Activated CD4-positive, alpha-beta memory T cell treated with anti-CD3 and anti-CD28 coated beads for 36 hours (primary cell): Measurements from ENCODE around the gene SRRM4. TPM values are rescaled to one million over a fixed set of nuclear protein-coding genes. Genes with fewer than 3 reads are reported as not detected.
"Not testable (repeated sequence)": the region's sequence is repeated elsewhere in the genome, so short reads cannot be mapped to it uniquely, and the experiment has no call there.

Source experiments
- CTCF ChIA-PET: fragments of 350-600 bp; sonication (Branson Sonifier 250); formaldehyde crosslinking; loops from one replicate; lab custom pipeline; 2021; ENCODE audit warnings: antibody characterized with exemption, inconsistent platforms; lab: Charles Lee
- POLR2A ChIA-PET: fragments of 350-600 bp; sonication (Branson Sonifier 250); formaldehyde crosslinking; loops from one replicate; lab custom pipeline; 2021; ENCODE audit warnings: antibody characterized with exemption; lab: Charles Lee
- DNase-seq: peaks from one replicate; pipeline ENCODE4 v3.0.0-alpha.2; 2020
- H3K27ac Mint-ChIP-seq: one replicate; pipeline ENCODE4 v1.8.0; 2021; ENCODE audit warnings: mixed read lengths
- H3K27me3 Mint-ChIP-seq: one replicate; pipeline ENCODE4 v1.8.0; 2021; ENCODE audit warnings: mixed read lengths
- H3K36me3 Mint-ChIP-seq: one replicate; pipeline ENCODE4 v1.8.0; 2021; ENCODE audit warnings: mixed read lengths
- H3K4me1 Mint-ChIP-seq: one replicate; pipeline ENCODE4 v1.8.0; 2021; ENCODE audit warnings: low read depth, mixed read lengths
- H3K4me3 Mint-ChIP-seq: one replicate; pipeline ENCODE4 v1.8.0; 2021; ENCODE audit warnings: mild to moderate bottlenecking, mixed read lengths
- H3K9me3 Mint-ChIP-seq: one replicate; pipeline ENCODE4 v1.8.0; 2021; ENCODE audit warnings: mixed read lengths
- intact Hi-C: fragments of 100-400 bp; cut with micrococcal nuclease; formaldehyde crosslinking; loops from one replicate; pipeline ENCODE4 v1.15.1; 2023
- total RNA-seq, 2 experiments: library from RNA; stranded (reverse); gene quantifications; one replicate each; pipeline ENCODE4 v1.2.3, GENCODE V29; 2021

Gene SRRM4
- total RNA-seq, 2 experiments from 2014 or later = not detected

DNA sequence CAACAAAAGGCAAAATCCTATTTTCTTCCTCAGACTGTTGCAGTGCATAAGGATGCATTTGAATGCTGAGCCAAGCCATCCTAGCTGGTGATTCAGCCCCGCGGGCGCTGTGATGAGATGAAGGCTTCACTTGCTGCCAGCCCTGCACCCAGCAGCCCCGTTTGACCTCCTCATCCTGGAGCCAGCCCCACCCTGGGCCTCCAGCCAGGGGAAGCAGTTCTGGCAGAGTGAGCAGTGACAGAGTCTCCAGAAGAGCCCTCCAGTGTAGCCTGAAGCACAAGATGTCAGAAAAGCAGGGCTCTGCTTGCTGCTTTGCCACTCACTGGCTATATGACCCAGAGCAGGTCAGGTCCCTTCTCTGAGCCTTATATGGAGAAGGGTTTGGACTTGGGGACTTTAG lies 101.2 kb downstream of the SRRM4 start:
- ChIA-PET CTCF (no interaction called here), POLR2A (no interaction called here)
- no peaks in the 10 kb centered on the region for H3K36me3 Mint-ChIP-seq
- DNase-seq = no peak
- no peaks in the 10 kb centered on the region for H3K4me1 Mint-ChIP-seq
- H3K27ac Mint-ChIP-seq = no peak overlapping the region
- no peak overlapping the region for H3K4me3 Mint-ChIP-seq
- intact Hi-C loops = no loop called here
- H3K27me3 Mint-ChIP-seq = no peaks in the 10 kb centered on the region
- H3K9me3 Mint-ChIP-seq = no peaks in the 10 kb centered on the region

DNA sequence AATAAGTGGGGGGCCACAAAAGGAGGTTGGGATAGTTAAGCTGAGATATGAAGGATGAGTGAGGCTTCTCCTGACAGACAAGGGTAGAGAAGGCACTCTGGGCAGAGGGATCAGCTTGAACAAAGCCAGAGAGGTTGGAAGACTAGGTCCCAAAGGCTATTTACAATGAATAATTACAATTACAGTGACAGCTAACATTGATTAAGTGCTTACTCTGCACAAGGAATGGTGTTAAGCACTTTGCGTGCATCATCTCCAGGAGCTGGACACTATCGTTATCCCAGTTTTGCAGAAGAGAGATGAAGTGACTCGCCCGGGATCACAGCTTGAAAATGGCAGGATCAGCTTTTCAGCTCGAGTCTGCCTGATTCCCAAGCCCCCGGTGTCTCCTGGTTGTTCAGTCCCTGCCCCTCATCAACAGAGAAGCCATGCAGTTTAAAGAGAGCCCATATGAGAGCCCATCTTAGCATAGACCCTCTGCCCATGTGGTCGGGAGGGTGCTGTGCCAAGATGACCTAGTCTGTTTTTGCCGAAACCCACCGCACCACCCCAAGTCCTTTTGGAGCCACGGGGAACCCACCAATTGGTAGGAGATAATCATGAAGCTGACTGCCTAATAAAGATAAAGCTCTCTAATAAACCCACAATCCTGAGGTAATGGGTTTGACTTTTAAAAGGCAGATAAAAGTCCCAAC lies 107.5 kb downstream of the SRRM4 start:
- CTCF ChIA-PET = no interaction called here
- POLR2A ChIA-PET = no interaction called here
- Mint-ChIP-seq H3K4me3 (no peak overlapping the region), H3K9me3 (no peaks in the 10 kb centered on the region), H3K27me3 (no peaks in the 10 kb centered on the region), H3K4me1 (no peaks in the 10 kb centered on the region), H3K36me3 (no peaks in the 10 kb centered on the region), H3K27ac (no peak overlapping the region)
- no peak for DNase-seq
- intact Hi-C loops = no loop called here

DNA sequence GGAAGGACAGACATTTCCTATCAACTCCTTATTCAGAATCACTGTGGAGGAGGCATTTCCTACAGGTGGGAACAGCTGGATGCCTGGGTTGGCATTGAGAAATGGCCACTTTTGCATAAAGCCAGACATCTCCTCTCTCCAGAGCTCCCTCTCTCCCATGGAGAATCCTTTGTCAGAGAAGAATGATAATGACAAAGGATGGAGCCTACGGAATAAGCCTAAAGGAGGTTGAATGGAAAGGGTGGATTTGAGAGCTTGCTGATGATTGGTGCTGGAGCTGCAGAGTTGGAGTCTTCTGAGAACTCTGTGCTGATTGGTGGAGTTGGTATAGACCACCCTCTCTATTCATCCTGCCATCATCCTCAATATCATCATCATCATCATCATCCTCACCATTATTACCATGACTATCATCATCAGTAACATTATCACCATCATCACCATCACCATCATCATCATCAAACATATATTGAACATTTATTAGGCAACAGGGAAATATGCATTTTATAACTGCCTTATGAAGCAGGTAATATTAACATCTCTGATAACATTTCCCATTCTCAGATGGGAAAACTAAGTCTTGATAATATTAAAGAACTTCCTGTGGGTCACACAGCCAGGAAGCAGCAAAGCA lies 108.2 kb downstream of the SRRM4 start:
- DNase-seq = no peak
- H3K4me1 Mint-ChIP-seq = no peaks in the 10 kb centered on the region
- no peak overlapping the region for H3K27ac Mint-ChIP-seq
- no peaks in the 10 kb centered on the region for H3K9me3 Mint-ChIP-seq
- ChIA-PET CTCF (no interaction called here), POLR2A (no interaction called here)
- intact Hi-C loops = no loop called here
- H3K27me3 Mint-ChIP-seq = no peaks in the 10 kb centered on the region
- H3K36me3 Mint-ChIP-seq = no peaks in the 10 kb centered on the region
- H3K4me3 Mint-ChIP-seq = no peak overlapping the region

DNA sequence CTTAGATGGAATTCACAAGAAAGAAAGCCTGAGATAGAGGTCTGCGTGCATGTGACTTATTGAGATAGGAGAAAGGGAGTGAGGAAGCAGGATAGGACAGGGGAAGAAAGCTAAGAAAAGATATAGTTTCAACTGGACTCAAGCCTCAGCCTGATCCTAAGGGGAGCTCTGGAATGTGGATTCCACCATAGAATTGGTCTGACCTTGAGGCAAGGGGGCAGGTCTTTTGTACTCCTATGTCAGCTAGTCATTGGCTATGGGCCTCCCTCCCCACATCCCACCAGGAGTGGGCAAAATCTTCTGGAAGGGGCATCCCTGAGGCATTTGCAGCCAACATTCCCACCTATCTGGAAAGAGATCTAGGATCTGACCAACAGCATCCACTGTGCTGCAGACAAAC lies 108.9 kb downstream of the SRRM4 start:
- Mint-ChIP-seq H3K27me3 (no peaks in the 10 kb centered on the region), H3K27ac (no peak overlapping the region), H3K36me3 (no peaks in the 10 kb centered on the region), H3K4me3 (no peak overlapping the region), H3K9me3 (no peaks in the 10 kb centered on the region), H3K4me1 (no peaks in the 10 kb centered on the region)
- POLR2A ChIA-PET = no interaction called here
- intact Hi-C loops = no loop called here
- CTCF ChIA-PET = no interaction called here
- no peak for DNase-seq

DNA sequence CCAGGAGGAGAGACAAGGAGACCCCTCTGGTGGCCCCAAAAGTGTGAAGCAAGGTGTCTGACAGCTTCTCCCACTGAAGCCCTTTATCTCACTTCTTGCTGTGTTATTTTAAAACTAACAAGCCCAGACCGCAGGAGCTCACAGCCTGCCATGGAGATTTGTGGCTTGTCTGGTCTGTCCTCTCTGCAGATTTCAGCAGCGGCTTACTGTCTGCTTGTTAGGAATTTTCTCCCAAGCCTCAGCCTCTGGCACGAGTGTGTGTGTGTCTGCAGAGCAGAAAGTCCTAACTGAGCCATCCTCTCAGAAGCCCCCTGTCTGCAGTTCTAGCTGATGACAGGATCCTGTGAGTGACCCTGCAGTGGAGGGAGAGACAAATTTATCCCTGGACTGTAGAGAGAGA lies 109.5 kb downstream of the SRRM4 start:
- H3K9me3 Mint-ChIP-seq = no peaks in the 10 kb centered on the region
- H3K27ac Mint-ChIP-seq = no peak overlapping the region
- no peak overlapping the region for H3K4me3 Mint-ChIP-seq
- no peaks in the 10 kb centered on the region for H3K36me3 Mint-ChIP-seq
- no peak for DNase-seq
- H3K4me1 Mint-ChIP-seq = no peaks in the 10 kb centered on the region
- H3K27me3 Mint-ChIP-seq = no peaks in the 10 kb centered on the region
- POLR2A ChIA-PET = no interaction called here
- intact Hi-C loops = no loop called here
- CTCF ChIA-PET = no interaction called here

DNA sequence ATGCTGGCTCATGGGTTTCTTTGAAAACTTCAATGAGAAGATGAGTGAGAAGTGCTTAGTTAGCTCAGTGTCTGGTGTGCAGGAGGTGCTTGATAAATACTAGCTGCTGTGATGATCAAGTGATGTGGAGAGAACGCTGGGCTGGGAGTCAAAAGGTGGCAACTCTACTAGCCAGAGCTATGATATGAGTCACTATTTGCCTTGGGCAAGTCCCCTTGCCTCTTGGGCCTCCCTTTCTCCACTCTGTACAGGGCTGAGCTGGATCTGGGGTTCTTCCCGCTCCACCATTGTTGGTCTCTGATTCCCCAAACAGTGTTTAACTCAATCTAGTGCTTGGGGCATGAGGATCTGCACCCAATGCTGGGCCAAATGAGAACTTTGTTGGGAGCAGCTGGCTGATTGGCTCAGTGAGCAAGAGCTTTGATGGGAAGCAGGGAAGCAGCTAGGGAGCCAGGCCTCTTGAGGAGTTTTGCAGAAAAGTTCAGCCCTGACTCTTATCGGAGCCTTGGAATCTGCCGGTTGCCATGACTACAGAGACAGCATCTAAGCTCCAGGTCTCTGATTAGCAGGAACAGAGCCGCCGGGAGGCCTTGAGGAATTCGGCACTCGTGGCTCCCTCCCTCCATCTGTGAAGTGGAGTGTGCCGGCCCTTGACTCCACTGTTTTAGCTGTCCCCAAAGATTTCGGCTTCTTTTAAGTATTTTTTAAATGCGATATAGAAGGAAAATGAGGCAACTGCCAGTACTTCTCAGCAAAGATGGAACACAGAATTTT lies 115.3 kb downstream of the SRRM4 start:
- H3K36me3 Mint-ChIP-seq = no peaks in the 10 kb centered on the region
- CTCF ChIA-PET = no interaction called here

DNA sequence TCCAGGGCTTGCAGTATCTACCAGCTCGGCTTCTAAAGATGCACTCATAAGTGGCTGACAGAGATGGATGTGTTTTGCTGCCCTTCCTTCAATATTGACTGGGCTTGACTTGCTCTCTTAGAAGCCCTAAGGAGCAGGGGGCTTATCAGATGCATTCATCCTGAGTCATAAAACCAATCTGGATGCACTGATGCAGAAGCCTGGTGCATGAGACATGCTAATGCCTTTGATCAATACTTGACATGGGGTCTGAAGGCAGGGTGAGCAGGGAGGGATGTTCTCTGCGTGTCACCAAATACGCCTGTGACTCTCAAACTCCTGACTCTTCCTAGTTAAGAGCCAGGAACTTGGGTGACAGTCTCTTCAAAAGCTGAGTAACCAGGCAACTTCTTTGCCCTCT lies 119.6 kb downstream of the SRRM4 start:
- POLR2A ChIA-PET = no interaction called here
- Mint-ChIP-seq H3K27me3 (no peaks in the 10 kb centered on the region), H3K9me3 (peaks cover 37% of the 10 kb centered on the region), H3K27ac (no peak overlapping the region), H3K36me3 (no peaks in the 10 kb centered on the region), H3K4me1 (no peaks in the 10 kb centered on the region), H3K4me3 (no peak overlapping the region)
- intact Hi-C loops = no loop called here
- CTCF ChIA-PET = interaction anchor here (1.3 kb wide), 1 partner anchor 18 kb away, joined by 3 read pairs; no protein-coding TSS in a partner anchor
- DNase-seq = no peak

More for the DNA sequence above, 115.3 kb downstream of the SRRM4 start:
- no peak for DNase-seq
- intact Hi-C loops = no loop called here
- H3K27ac Mint-ChIP-seq = no peak overlapping the region
- H3K4me1 Mint-ChIP-seq = no peaks in the 10 kb centered on the region
- POLR2A ChIA-PET = interaction anchor here (0.6 kb wide), 1 partner anchor 20 kb away, joined by 5 read pairs; no protein-coding TSS in a partner anchor
- H3K27me3 Mint-ChIP-seq = no peaks in the 10 kb centered on the region
- H3K4me3 Mint-ChIP-seq = no peak overlapping the region
- H3K9me3 Mint-ChIP-seq = peaks cover 30% of the 10 kb centered on the region

DNA sequence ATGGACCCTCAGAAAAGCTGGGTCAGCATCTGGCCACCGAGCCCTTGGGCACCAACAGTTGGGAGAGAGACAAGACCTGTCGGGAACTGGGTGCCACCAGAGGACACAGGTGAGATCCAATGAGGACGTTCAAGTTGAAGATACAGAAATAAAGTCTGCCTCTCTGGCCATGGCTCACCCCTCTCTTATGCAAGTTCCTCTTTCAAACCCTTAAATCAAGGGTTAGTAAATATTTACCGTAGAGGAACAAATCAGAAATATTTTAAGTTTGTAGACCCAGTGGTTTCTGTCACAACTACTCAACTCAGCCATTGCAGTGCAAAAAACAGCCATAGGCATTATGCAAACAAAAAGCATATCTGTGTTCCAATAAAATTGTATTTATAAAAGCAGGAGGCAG lies 120.9 kb downstream of the SRRM4 start:
- ChIA-PET POLR2A (no interaction called here), CTCF (no interaction called here)
- Mint-ChIP-seq H3K36me3 (no peaks in the 10 kb centered on the region), H3K4me1 (no peaks in the 10 kb centered on the region), H3K4me3 (no peak overlapping the region), H3K27ac (no peak overlapping the region), H3K9me3 (peaks cover 36% of the 10 kb centered on the region), H3K27me3 (no peaks in the 10 kb centered on the region)
- no peak for DNase-seq
- intact Hi-C loops = no loop called here

DNA sequence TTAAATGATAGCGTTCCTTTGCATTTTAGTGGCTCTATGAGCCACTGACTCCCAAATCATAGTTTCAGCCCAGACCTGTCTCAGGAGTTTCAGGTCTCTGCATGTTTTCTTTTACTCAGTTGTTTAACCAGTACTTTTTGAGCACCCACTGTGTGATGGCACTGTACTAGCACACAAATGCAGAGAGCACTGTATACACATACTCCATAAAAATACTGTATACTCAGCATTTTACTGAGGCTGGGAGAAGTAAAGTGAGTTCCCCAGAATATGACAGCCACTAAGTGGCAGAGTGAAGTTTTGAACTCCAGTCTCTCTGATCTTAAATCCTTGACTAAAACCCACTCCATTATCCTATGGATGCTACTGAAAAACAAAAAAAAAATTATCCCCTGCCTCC lies 121.4 kb downstream of the SRRM4 start:
- Mint-ChIP-seq H3K36me3 (no peaks in the 10 kb centered on the region), H3K4me1 (no peaks in the 10 kb centered on the region), H3K27me3 (no peaks in the 10 kb centered on the region), H3K9me3 (peaks cover 32% of the 10 kb centered on the region), H3K27ac (no peak overlapping the region), H3K4me3 (no peak overlapping the region)
- CTCF ChIA-PET = no interaction called here
- intact Hi-C loops = no loop called here
- no peak for DNase-seq
- POLR2A ChIA-PET = no interaction called here

DNA sequence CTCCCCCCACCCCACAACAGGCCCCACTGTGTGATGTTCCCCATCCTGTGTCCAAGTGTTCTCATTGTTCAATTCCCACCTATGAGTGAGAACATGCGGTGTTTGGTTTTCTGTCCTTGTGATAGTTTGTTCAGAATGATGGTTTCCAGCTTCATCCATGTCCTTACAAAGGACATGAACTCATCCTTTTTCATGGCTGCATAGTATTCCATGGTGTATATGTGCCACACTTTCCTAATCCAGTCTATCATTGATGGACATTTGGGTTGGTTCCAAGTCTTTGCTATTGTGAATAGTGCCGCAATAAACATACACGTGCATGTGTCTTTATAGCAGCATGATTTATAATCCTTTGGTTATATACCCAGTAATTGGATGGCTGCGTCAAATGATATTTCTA lies 123.6 kb downstream of the SRRM4 start:
- H3K27ac Mint-ChIP-seq, DNase-seq, H3K36me3 Mint-ChIP-seq, H3K4me1 Mint-ChIP-seq, CTCF ChIA-PET, H3K27me3 Mint-ChIP-seq, H3K4me3 Mint-ChIP-seq, intact Hi-C loops, POLR2A ChIA-PET: not testable (repeated sequence)
- H3K9me3 Mint-ChIP-seq = peaks cover 14% of the 10 kb centered on the region

DNA sequence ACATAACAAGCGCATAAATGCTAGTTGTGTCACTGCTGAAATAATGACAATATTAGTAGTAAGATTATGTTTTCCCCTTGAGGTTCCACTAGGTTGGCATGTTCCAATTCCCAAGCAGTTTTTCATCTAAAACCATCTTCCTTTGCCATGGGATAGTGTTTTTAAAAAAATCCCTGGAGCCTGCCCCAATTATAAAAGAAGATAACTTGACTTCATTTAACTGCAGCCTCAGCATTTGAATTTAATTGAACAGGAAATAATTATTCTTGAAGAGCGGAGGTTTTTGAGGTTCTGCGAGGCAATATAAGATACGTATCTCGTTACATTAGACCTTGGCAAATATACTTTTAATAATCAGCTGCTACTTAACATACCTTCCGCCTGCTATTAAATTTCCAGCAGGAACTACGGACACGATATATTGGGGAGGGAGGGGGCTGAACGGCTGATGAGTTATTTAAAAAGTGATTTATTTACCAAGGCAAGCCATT lies 132.2 kb downstream of the SRRM4 start:
- Mint-ChIP-seq H3K9me3 (no peaks in the 10 kb centered on the region), H3K36me3 (no peaks in the 10 kb centered on the region), H3K27ac (no peak overlapping the region), H3K4me3 (no peak overlapping the region), H3K27me3 (peaks cover 2% of the 10 kb centered on the region), H3K4me1 (no peaks in the 10 kb centered on the region)
- ChIA-PET CTCF (interaction anchor here (0.9 kb wide), 1 partner anchor 670 kb away, joined by 4 read pairs; no protein-coding TSS in a partner anchor), POLR2A (no interaction called here)
- DNase-seq = no peak
- intact Hi-C loops = loop anchor here (10.0 kb wide), 1 partner anchor 211 kb away; no protein-coding TSS in a partner anchor

DNA sequence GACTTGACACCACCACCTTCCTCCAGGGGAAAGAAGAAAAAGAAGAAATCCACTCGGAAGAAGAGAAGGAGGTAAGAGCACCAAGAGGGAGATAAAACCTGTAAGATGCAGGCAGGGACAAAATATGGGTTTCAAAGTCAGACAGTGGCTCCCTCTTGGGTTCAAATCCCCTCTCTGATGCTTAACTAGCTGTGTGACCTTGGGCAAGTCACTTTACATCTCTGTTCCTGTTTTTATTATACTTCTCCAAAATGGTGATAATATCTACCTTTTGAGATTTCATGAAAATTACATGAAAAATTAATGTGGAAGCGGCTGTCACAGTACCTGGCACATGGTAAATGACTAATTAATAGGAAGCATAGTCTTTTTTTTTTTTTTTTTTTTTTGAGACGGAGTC lies 133.0 kb downstream of the SRRM4 start:
- intact Hi-C loops = loop anchor here (10.0 kb wide), 1 partner anchor 211 kb away; no protein-coding TSS in a partner anchor
- ChIA-PET POLR2A (no interaction called here), CTCF (interaction anchor here (0.9 kb wide), 1 partner anchor 17 kb away, joined by 3 read pairs; no protein-coding TSS in a partner anchor)
- no peak overlapping the region for H3K4me3 Mint-ChIP-seq
- H3K27me3 Mint-ChIP-seq = peaks cover 2% of the 10 kb centered on the region
- no peaks in the 10 kb centered on the region for H3K9me3 Mint-ChIP-seq
- no peak overlapping the region for H3K27ac Mint-ChIP-seq
- H3K4me1 Mint-ChIP-seq = no peaks in the 10 kb centered on the region
- no peaks in the 10 kb centered on the region for H3K36me3 Mint-ChIP-seq
- no peak for DNase-seq
